HepG2 (cell line): Measurements from ENCODE around the gene PRKAG1. TPM values are rescaled to one million over a fixed set of nuclear protein-coding genes. Genes with fewer than 3 reads are reported as not detected.
A peak's percentile ranks its signal among the peaks of the same experiment; 100 is the strongest.

Source experiments
- ATF5 ChIP-seq: sonication (generic); formaldehyde crosslinking; IDR thresholded peaks from 2 replicates; pipeline ENCODE4 v1.4.0; 2020; ENCODE audit warnings: mild to moderate bottlenecking, low read depth, missing genetic modification reagents
- GLI4 ChIP-seq: sonication (generic); formaldehyde crosslinking; IDR thresholded peaks from 2 replicates; pipeline ENCODE4 v1.5.1; 2020; ENCODE audit warnings: missing genetic modification reagents, mild to moderate bottlenecking, moderate library complexity, borderline replicate concordance
- MAZ ChIP-seq, 2 experiments: sonication (generic) in 1 of 2; formaldehyde crosslinking in 1 of 2; IDR thresholded peaks; 2 replicates each; pipeline versions ENCODE4 v1.5.0 to v1.6.1; 2012 to 2020; ENCODE audit warnings: low read depth in 2 of 2, mild to moderate bottlenecking in 2 of 2, borderline replicate concordance in 1 of 2, improper control_type of control experiment in 1 of 2, low read length in 1 of 2, missing genetic modification reagents in 1 of 2, moderate library complexity in 1 of 2
- MBNL3 ChIP-seq: fragments of 250-450 bp; sonication (Bioruptor Pico); conservative IDR thresholded peaks from 2 replicates; pipeline ENCODE4 v1.8.0; 2022; ENCODE audit warnings: mild to moderate bottlenecking, inconsistent platforms
- MEIS2 ChIP-seq: sonication (generic); formaldehyde crosslinking; IDR thresholded peaks from 2 replicates; pipeline ENCODE4 v1.9.0; 2021; ENCODE audit warnings: mild to moderate bottlenecking, missing genetic modification reagents
- NBN ChIP-seq: fragments of 450-650 bp; conservative IDR thresholded peaks from 2 replicates; pipeline ENCODE4 v1.6.1; 2017
- NCOA5 ChIP-seq: sonication (generic); formaldehyde crosslinking; IDR thresholded peaks from 2 replicates; pipeline ENCODE4 v1.4.0; 2020; ENCODE audit warnings: missing genetic modification reagents
- NCOR1 ChIP-seq: fragments of 200-600 bp; sonication (generic); IDR thresholded peaks from 2 replicates; pipeline ENCODE4 v1.7.0; 2017; ENCODE audit warnings: antibody characterized with exemption, low read length, borderline replicate concordance
- RBM22 ChIP-seq: fragments of 200-400 bp; formaldehyde crosslinking; optimal IDR thresholded peaks from 2 replicates; pipeline ENCODE3; 2017; ENCODE audit warnings: mild to moderate bottlenecking, low read length, moderate library complexity
- RXRA ChIP-seq: sonication (generic); formaldehyde crosslinking; IDR thresholded peaks from 2 replicates; pipeline ENCODE4 v1.5.1; 2020; ENCODE audit warnings: missing genetic modification reagents
- SNAI1 ChIP-seq: sonication (generic); formaldehyde crosslinking; IDR thresholded peaks from 2 replicates; pipeline ENCODE4 v1.5.0; 2020; ENCODE audit warnings: mild to moderate bottlenecking, missing genetic modification reagents, borderline replicate concordance
- SYNCRIP ChIP-seq: fragments of 200-400 bp; formaldehyde crosslinking; IDR thresholded peaks from 2 replicates; pipeline ENCODE4 v1.6.1; 2018; ENCODE audit warnings: mild to moderate bottlenecking, low read depth, low read length; ENCODE audit not compliant: insufficient read depth
- TAF1 ChIP-seq: sonication (generic); formaldehyde crosslinking; IDR thresholded peaks from 2 replicates; pipeline ENCODE4 v1.4.0; 2020; ENCODE audit warnings: missing genetic modification reagents
- TBL1XR1 ChIP-seq: fragments of 150-350 bp; IDR thresholded peaks from 2 replicates; pipeline ENCODE4 v1.6.1; 2014; ENCODE audit warnings: borderline replicate concordance, low read length; ENCODE audit not compliant: partially characterized antibody
- THYN1 ChIP-seq: sonication (generic); formaldehyde crosslinking; IDR thresholded peaks from 2 replicates; pipeline ENCODE4 v1.8.1; 2023; ENCODE audit warnings: low read depth, mild to moderate bottlenecking, moderate library complexity, missing genetic modification reagents, borderline replicate concordance
- TMF1 ChIP-seq: sonication (generic); formaldehyde crosslinking; IDR thresholded peaks from 2 replicates; pipeline ENCODE4 v1.8.1; 2022; ENCODE audit warnings: low read depth, missing genetic modification reagents
- ZNF101 ChIP-seq: sonication (generic); formaldehyde crosslinking; IDR thresholded peaks from 2 replicates; pipeline ENCODE4 v1.4.0; 2020; ENCODE audit warnings: mild to moderate bottlenecking, low read depth, missing genetic modification reagents, borderline replicate concordance
- ZNF317 ChIP-seq: sonication (generic); formaldehyde crosslinking; IDR thresholded peaks from 2 replicates; pipeline ENCODE4 v1.5.0; 2020; ENCODE audit warnings: mild to moderate bottlenecking, missing genetic modification reagents
- ZNF33B ChIP-seq: sonication (generic); formaldehyde crosslinking; IDR thresholded peaks from 2 replicates; pipeline ENCODE4 v1.5.1; 2020; ENCODE audit warnings: mild to moderate bottlenecking, missing genetic modification reagents
- ZNF34 ChIP-seq: sonication (generic); formaldehyde crosslinking; IDR thresholded peaks from 2 replicates; pipeline ENCODE4 v1.4.0; 2020; ENCODE audit warnings: mild to moderate bottlenecking, missing genetic modification reagents, borderline replicate concordance
- ZNF468 ChIP-seq: sonication (generic); formaldehyde crosslinking; IDR thresholded peaks from 2 replicates; pipeline ENCODE4 v1.8.0; 2022; ENCODE audit warnings: mild to moderate bottlenecking, moderate library complexity, missing genetic modification reagents
- ZNF563 ChIP-seq: sonication (generic); formaldehyde crosslinking; IDR thresholded peaks from 2 replicates; pipeline ENCODE4 v1.8.0; 2022; ENCODE audit warnings: mild to moderate bottlenecking, moderate library complexity, missing genetic modification reagents
- ZNF567 ChIP-seq: sonication (generic); formaldehyde crosslinking; IDR thresholded peaks from 2 replicates; pipeline ENCODE4 v1.8.1; 2023; ENCODE audit warnings: mild to moderate bottlenecking, missing genetic modification reagents, borderline replicate concordance
- ZNF746 ChIP-seq: sonication (generic); formaldehyde crosslinking; IDR thresholded peaks from 2 replicates; pipeline ENCODE4 v1.8.0; 2022; ENCODE audit warnings: mild to moderate bottlenecking, missing genetic modification reagents
- ZNF747 ChIP-seq: sonication (generic); formaldehyde crosslinking; IDR thresholded peaks from 2 replicates; pipeline ENCODE4 v1.8.1; 2023; ENCODE audit warnings: missing genetic modification reagents, mild to moderate bottlenecking, borderline replicate concordance
- ZNF879 ChIP-seq: sonication (generic); formaldehyde crosslinking; IDR thresholded peaks from 2 replicates; pipeline ENCODE4 v1.8.1; 2023; ENCODE audit warnings: missing genetic modification reagents
- ZZZ3 ChIP-seq: sonication (generic); formaldehyde crosslinking; IDR thresholded peaks from 2 replicates; pipeline ENCODE4 v1.4.0; 2020; ENCODE audit warnings: missing genetic modification reagents, mild to moderate bottlenecking, borderline replicate concordance
- polyA plus RNA-seq, 8 experiments: library from polyadenylated mRNA; depleted of rRNA in 3 of 8; stranded (reverse) in 7 of 8; unstranded in 1 of 8; fragments of >200 nt; fragmentation: Illumina TruSeq in 4 of 8; extraction: Trizol in 4 of 8; gene quantifications; 2 replicates each; pipeline versions ENCODE4 v1.2.1 to v1.2.3, GENCODE V29; 2011 to 2016; ENCODE audit warnings: low read depth in 4 of 8, missing spikeins in 1 of 8, mixed read lengths in 1 of 8; ENCODE audit not compliant: insufficient read depth in 1 of 8
- total RNA-seq, 5 experiments: library from RNA; depleted of rRNA; stranded (reverse); fragments of >200 nt; fragmentation: Illumina TruSeq; extraction: Trizol; gene quantifications; 2 replicates each; pipeline ENCODE4 v1.2.3, GENCODE V29; 2016; ENCODE audit warnings: low read depth in 1 of 5
- TF ChIP-seq, protein P1 (sequence below): IDR thresholded peaks from 2 replicates; pipeline ENCODE4 v1.6.1; 2016

The PRKAG1 gene
- total and polyA plus RNA-seq, 2 of the 13 experiments (the other 11 are each of a cell fraction or from before 2014, with no cell fraction given), result 26.1 to 32.8 TPM

GRCh38 chr12:49060237-49061156 is 41.9 kb upstream of the PRKAG1 start, which contains the start of gene KMT2D (continued):
- TF ChIP-seq, protein P1, sequence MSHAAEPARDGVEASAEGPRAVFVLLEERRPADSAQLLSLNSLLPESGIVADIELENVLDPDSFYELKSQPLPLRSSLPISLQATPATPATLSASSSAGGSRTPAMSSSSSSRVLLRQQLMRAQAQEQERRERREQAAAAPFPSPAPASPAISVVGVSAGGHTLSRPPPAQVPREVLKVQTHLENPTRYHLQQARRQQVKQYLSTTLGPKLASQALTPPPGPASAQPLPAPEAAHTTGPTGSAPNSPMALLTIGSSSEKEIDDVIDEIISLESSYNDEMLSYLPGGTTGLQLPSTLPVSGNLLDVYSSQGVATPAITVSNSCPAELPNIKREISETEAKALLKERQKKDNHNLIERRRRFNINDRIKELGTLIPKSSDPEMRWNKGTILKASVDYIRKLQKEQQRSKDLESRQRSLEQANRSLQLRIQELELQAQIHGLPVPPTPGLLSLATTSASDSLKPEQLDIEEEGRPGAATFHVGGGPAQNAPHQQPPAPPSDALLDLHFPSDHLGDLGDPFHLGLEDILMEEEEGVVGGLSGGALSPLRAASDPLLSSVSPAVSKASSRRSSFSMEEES (CRISPR knock-in tag), result peak; percentile 56; the same call in 1 of the 2 replicates
- TF ChIP-seq NBN (no peak), ZNF101 (CRISPR knock-in tag) (no peak; the same call in 1 of the 2 replicates), ZNF34 (0 out of 2 replicates have a peak, but pooled peaks have one; percentile 19), ZNF879 (CRISPR knock-in tag) (no peak), ATF5 (no peak), ZNF33B (CRISPR knock-in tag) (peak; percentile 44; the same call in 1 of the 2 replicates), MBNL3 (CRISPR knock-in tag) (no peak), SYNCRIP (no peak), GLI4 (peak; percentile 95; the same call in 1 of the 2 replicates), TBL1XR1 (peak; percentile 68), RXRA (peak; percentile 64), MEIS2 (CRISPR knock-in tag) (peak; percentile 77), SNAI1 (CRISPR knock-in tag) (0 out of 2 replicates have a peak, but pooled peaks have one; percentile 51), TAF1 (peak; percentile 95), TMF1 (CRISPR knock-in tag) (0 out of 2 replicates have a peak, but pooled peaks have one; percentile 41), NCOR1 (no peak; the same call in 1 of the 2 replicates), ZNF747 (peak; percentile 47; the same call in 1 of the 2 replicates), THYN1 (CRISPR knock-in tag) (0 out of 2 replicates have a peak, but pooled peaks have one; percentile 10), ZNF563 (CRISPR knock-in tag) (peak; percentile 90), ZNF746 (CRISPR knock-in tag) (peak; percentile 84; the same call in 1 of the 2 replicates), ZNF468 (CRISPR knock-in tag) (0 out of 2 replicates have a peak, but pooled peaks have one; percentile 12), MAZ (IDR thresholded peaks at IDR 0.05; ENCODE audit: borderline replicate concordance, low read depth, low read length) (peak; percentile 96), MAZ (CRISPR knock-in tag; IDR thresholded peaks at IDR 0.05; ENCODE audit: low read depth) (peak; percentile 96), ZZZ3 (CRISPR knock-in tag) (peak; percentile 84; the same call in 1 of the 2 replicates), ZNF317 (CRISPR knock-in tag) (peak; percentile 82), RBM22 (no peak), ZNF567 (CRISPR knock-in tag) (0 out of 2 replicates have a peak, but pooled peaks have one; percentile 60), NCOA5 (no peak)
